ENCODE measurements around the gene OSBPL10. TPM values are rescaled to one million over a fixed set of nuclear protein-coding genes. Genes with fewer than 3 reads are reported as not detected.
"Not testable (repeated sequence)": the region's sequence is repeated elsewhere in the genome, so short reads cannot be mapped to it uniquely, and the experiment has no call there.

The OSBPL10 gene
- polyA plus RNA-seq, 1 donor from 2014 or later, result 2.0 TPM

GRCh38 chr3:31690771-31691170 is 290.3 kb downstream of the OSBPL10 start:
- Histone ChIP-seq H4K20me1 (ENCODE audit: insufficient read depth) (no peaks in the 10 kb centered on the region), H3K9me3 (ENCODE audit: low read length) (no peaks in the 10 kb centered on the region), H3F3A (ENCODE audit: insufficient read depth, low read length, poor library complexity, severe bottlenecking) (no peaks in the 10 kb centered on the region), H2AFZ (ENCODE audit: low read depth, low read length) (no peak overlapping the region), H3K36me3 (ENCODE audit: insufficient read depth, low read length) (no peaks in the 10 kb centered on the region), H3K4me3 (ENCODE audit: low read length) (no peak overlapping the region), H3K27ac (ENCODE audit: low read length) (no peak overlapping the region), H3K9me2 (ENCODE audit: insufficient read depth, low read length) (no peaks in the 10 kb centered on the region), H3K27me3 (ENCODE audit: insufficient read depth, low read depth, low read length) (no peaks in the 10 kb centered on the region), H3K79me2 (replicated peaks; ENCODE audit: insufficient read depth, low read length) (no peaks in the 10 kb centered on the region), H3K4me2 (ENCODE audit: low read length) (no peak overlapping the region), H3K9ac (ENCODE audit: low read length) (no peak overlapping the region)
- TF ChIP-seq SMC3 (conservative IDR thresholded peaks at IDR 0.05; ENCODE audit: poor library complexity), result no peak
- no peak for TF ChIP-seq CTCF (IDR thresholded peaks at IDR 0.05; ENCODE audit: poor library complexity, severe bottlenecking)
- no peak for TF ChIP-seq EP300 (conservative IDR thresholded peaks at IDR 0.05; ENCODE audit: poor library complexity, severe bottlenecking)
- no peak for TF ChIP-seq POLR2AphosphoS5 (IDR thresholded peaks at IDR 0.05)
- TF ChIP-seq RAD21 (conservative IDR thresholded peaks at IDR 0.05), result no peak
- TF ChIP-seq TAF1 (IDR thresholded peaks at IDR 0.05; ENCODE audit: low read depth), result no peak
- TF ChIP-seq EZH2 (IDR thresholded peaks at IDR 0.05; ENCODE audit: borderline replicate concordance, insufficient read depth, low read length, poor library complexity, severe bottlenecking), result no peak
- no peak for TF ChIP-seq REST (IDR thresholded peaks at IDR 0.05; ENCODE audit: borderline replicate concordance)
- no peak for TF ChIP-seq MXI1 (conservative IDR thresholded peaks at IDR 0.05; ENCODE audit: poor library complexity, severe bottlenecking)

- not testable (repeated sequence) for H3K27ac ChIP-seq (ENCODE audit: low read length); H3K9me2 ChIP-seq (ENCODE audit: insufficient read depth, low read length); H3K9me3 ChIP-seq (ENCODE audit: low read length); H3K4me3 ChIP-seq (ENCODE audit: low read length); H3K9ac ChIP-seq (ENCODE audit: low read length); H3F3A ChIP-seq (ENCODE audit: insufficient read depth, low read length, poor library complexity, severe bottlenecking); H2AFZ ChIP-seq (ENCODE audit: low read depth, low read length); H4K20me1 ChIP-seq (ENCODE audit: insufficient read depth); H3K4me2 ChIP-seq (ENCODE audit: low read length); H3K27me3 ChIP-seq (ENCODE audit: insufficient read depth, low read depth, low read length); H3K79me2 ChIP-seq (replicated peaks; ENCODE audit: insufficient read depth, low read length); H3K36me3 ChIP-seq (ENCODE audit: insufficient read depth, low read length)
These were observed 291.5 kb downstream of the OSBPL10 start for GRCh38 chr3:31689523-31689922.

- no peaks in the 10 kb centered on the region for H3K79me2 ChIP-seq (replicated peaks; ENCODE audit: insufficient read depth, low read length)
- TF ChIP-seq POLR2AphosphoS5 (IDR thresholded peaks at IDR 0.05) (no peak), TAF1 (IDR thresholded peaks at IDR 0.05; ENCODE audit: low read depth) (no peak), REST (IDR thresholded peaks at IDR 0.05; ENCODE audit: borderline replicate concordance) (no peak), EZH2 (IDR thresholded peaks at IDR 0.05; ENCODE audit: borderline replicate concordance, insufficient read depth, low read length, poor library complexity, severe bottlenecking) (no peak), RAD21 (conservative IDR thresholded peaks at IDR 0.05) (no peak), MXI1 (conservative IDR thresholded peaks at IDR 0.05; ENCODE audit: poor library complexity, severe bottlenecking) (no peak), EP300 (conservative IDR thresholded peaks at IDR 0.05; ENCODE audit: poor library complexity, severe bottlenecking) (no peak), SMC3 (conservative IDR thresholded peaks at IDR 0.05; ENCODE audit: poor library complexity) (no peak), CTCF (IDR thresholded peaks at IDR 0.05; ENCODE audit: poor library complexity, severe bottlenecking) (no peak)
- no peak overlapping the region for H3K4me2 ChIP-seq (ENCODE audit: low read length)
- no peaks in the 10 kb centered on the region for H3F3A ChIP-seq (ENCODE audit: insufficient read depth, low read length, poor library complexity, severe bottlenecking)
- H3K9ac ChIP-seq (ENCODE audit: low read length), result no peak overlapping the region
- no peak overlapping the region for H2AFZ ChIP-seq (ENCODE audit: low read depth, low read length)
- no peaks in the 10 kb centered on the region for H4K20me1 ChIP-seq (ENCODE audit: insufficient read depth)
- H3K27ac ChIP-seq (ENCODE audit: low read length), result no peak overlapping the region
- no peaks in the 10 kb centered on the region for H3K9me2 ChIP-seq (ENCODE audit: insufficient read depth, low read length)
- H3K4me3 ChIP-seq (ENCODE audit: low read length), result no peak overlapping the region
- no peaks in the 10 kb centered on the region for H3K9me3 ChIP-seq (ENCODE audit: low read length)
- H3K36me3 ChIP-seq (ENCODE audit: insufficient read depth, low read length), result no peaks in the 10 kb centered on the region
- no peaks in the 10 kb centered on the region for H3K27me3 ChIP-seq (ENCODE audit: insufficient read depth, low read depth, low read length)
These were observed 292.1 kb downstream of the OSBPL10 start for GRCh38 chr3:31688984-31689383.

Measured in neural cell (in vitro differentiated cells).